Endothelial cell (in vitro differentiated cells): ENCODE data around the gene CCDC172. TPM values are rescaled to one million over a fixed set of nuclear protein-coding genes. Genes with fewer than 3 reads are reported as not detected.
A peak's percentile ranks its signal among the peaks of the same experiment; 100 is the strongest.

Experiments
- DNase-seq: peaks from one replicate; pipeline ENCODE4 v3.0.0; 2021; ENCODE audit warnings: low spot score
- H3K27ac Mint-ChIP-seq: one replicate; pipeline ENCODE4 v1.8.0; 2021; ENCODE audit warnings: mixed read lengths, inconsistent platforms; ENCODE audit not compliant: unreplicated experiment
- H3K27me3 Mint-ChIP-seq: one replicate; pipeline ENCODE4 v1.8.0; 2021; ENCODE audit warnings: mild to moderate bottlenecking, moderate library complexity, mixed read lengths, inconsistent platforms; ENCODE audit not compliant: unreplicated experiment
- H3K36me3 Mint-ChIP-seq: one replicate; pipeline ENCODE4 v1.8.0; 2021; ENCODE audit warnings: mild to moderate bottlenecking, low read depth, mixed read lengths, inconsistent platforms; ENCODE audit not compliant: unreplicated experiment
- H3K4me1 Mint-ChIP-seq: one replicate; pipeline ENCODE4 v1.8.0; 2021; ENCODE audit warnings: mild to moderate bottlenecking, mixed read lengths, inconsistent platforms; ENCODE audit not compliant: unreplicated experiment
- H3K4me3 Mint-ChIP-seq: one replicate; pipeline ENCODE4 v1.8.0; 2021; ENCODE audit warnings: mild to moderate bottlenecking, mixed read lengths, inconsistent platforms; ENCODE audit not compliant: unreplicated experiment
- H3K9me3 Mint-ChIP-seq: one replicate; pipeline ENCODE4 v1.8.0; 2021; ENCODE audit warnings: mixed read lengths, inconsistent platforms; ENCODE audit not compliant: unreplicated experiment
- total RNA-seq: library from RNA; stranded (reverse); fragmentation: NEBNext Ultra II Directional; extraction: Animal tissue kit (Norgen Biotek cat#: 25700); gene quantifications from one replicate; pipeline ENCODE4 v1.2.1, GENCODE V29; 2021; ENCODE audit not compliant: unreplicated experiment
- TF ChIP-seq, protein P1 (sequence below): fragments of 200-600 bp; sonication (generic); IDR thresholded peaks from one replicate; pipeline ENCODE4 v1.5.0; 2021; ENCODE audit warnings: antibody characterized with exemption; ENCODE audit not compliant: unreplicated experiment

CCDC172 gene
- total RNA-seq, 1 donor from 2014 or later: not detected

- Mint-ChIP-seq H3K27me3 (no peaks in the 10 kb centered on the region), H3K9me3 (no peaks in the 10 kb centered on the region), H3K4me1 (peaks cover 8% of the 10 kb centered on the region), H3K36me3 (no peaks in the 10 kb centered on the region), H3K4me3 (no peak overlapping the region), H3K27ac (no peak overlapping the region)
- DNase-seq: peak; percentile 46
- TF ChIP-seq, protein P1, sequence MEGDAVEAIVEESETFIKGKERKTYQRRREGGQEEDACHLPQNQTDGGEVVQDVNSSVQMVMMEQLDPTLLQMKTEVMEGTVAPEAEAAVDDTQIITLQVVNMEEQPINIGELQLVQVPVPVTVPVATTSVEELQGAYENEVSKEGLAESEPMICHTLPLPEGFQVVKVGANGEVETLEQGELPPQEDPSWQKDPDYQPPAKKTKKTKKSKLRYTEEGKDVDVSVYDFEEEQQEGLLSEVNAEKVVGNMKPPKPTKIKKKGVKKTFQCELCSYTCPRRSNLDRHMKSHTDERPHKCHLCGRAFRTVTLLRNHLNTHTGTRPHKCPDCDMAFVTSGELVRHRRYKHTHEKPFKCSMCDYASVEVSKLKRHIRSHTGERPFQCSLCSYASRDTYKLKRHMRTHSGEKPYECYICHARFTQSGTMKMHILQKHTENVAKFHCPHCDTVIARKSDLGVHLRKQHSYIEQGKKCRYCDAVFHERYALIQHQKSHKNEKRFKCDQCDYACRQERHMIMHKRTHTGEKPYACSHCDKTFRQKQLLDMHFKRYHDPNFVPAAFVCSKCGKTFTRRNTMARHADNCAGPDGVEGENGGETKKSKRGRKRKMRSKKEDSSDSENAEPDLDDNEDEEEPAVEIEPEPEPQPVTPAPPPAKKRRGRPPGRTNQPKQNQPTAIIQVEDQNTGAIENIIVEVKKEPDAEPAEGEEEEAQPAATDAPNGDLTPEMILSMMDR: peak; percentile 73
Observed at GRCh38 chr10:116287906-116288501, 36.2 kb upstream of the CCDC172 start.

GRCh38 chr10:116289652-116290051 lies 34.6 kb upstream of the CCDC172 start:
- no peak overlapping the region for H3K27ac Mint-ChIP-seq

GRCh38 chr10:116292493-116292892 lies 31.8 kb upstream of the CCDC172 start:
- H3K9me3 Mint-ChIP-seq: no peaks in the 10 kb centered on the region
- H3K27ac Mint-ChIP-seq: no peak overlapping the region
- H3K4me3 Mint-ChIP-seq: no peak overlapping the region
- TF ChIP-seq, protein P1: no peak
- DNase-seq: no peak
- H3K4me1 Mint-ChIP-seq: peaks cover 2% of the 10 kb centered on the region
- no peaks in the 10 kb centered on the region for H3K27me3 Mint-ChIP-seq
- H3K36me3 Mint-ChIP-seq: no peaks in the 10 kb centered on the region

More at GRCh38 chr10:116289652-116290051, 34.6 kb upstream of the CCDC172 start:
- Mint-ChIP-seq H3K4me3 (no peak overlapping the region), H3K36me3 (no peaks in the 10 kb centered on the region), H3K27me3 (no peaks in the 10 kb centered on the region), H3K9me3 (no peaks in the 10 kb centered on the region), H3K4me1 (peaks cover 8% of the 10 kb centered on the region)
- no peak for DNase-seq
- TF ChIP-seq, protein P1: no peak

GRCh38 chr10:116296291-116296721 lies 27.9 kb upstream of the CCDC172 start:
- Mint-ChIP-seq H3K4me3 (no peak overlapping the region), H3K27ac (no peak overlapping the region), H3K36me3 (no peaks in the 10 kb centered on the region), H3K27me3 (no peaks in the 10 kb centered on the region), H3K4me1 (peaks cover 4% of the 10 kb centered on the region), H3K9me3 (no peaks in the 10 kb centered on the region)
- no peak for DNase-seq
- TF ChIP-seq, protein P1: no peak

- H3K27me3 Mint-ChIP-seq: no peaks in the 10 kb centered on the region
- no peak overlapping the region for H3K4me3 Mint-ChIP-seq
- TF ChIP-seq, protein P1: no peak
- no peak overlapping the region for H3K27ac Mint-ChIP-seq
- peaks cover 2% of the 10 kb centered on the region for H3K4me1 Mint-ChIP-seq
- H3K9me3 Mint-ChIP-seq: no peaks in the 10 kb centered on the region
- no peaks in the 10 kb centered on the region for H3K36me3 Mint-ChIP-seq
- no peak for DNase-seq
Observed at GRCh38 chr10:116298586-116298985, 25.7 kb upstream of the CCDC172 start.
